Progenitor cell of endocrine pancreas (in vitro differentiated cells): ENCODE measurements around the gene CDKN1B. TPM values are rescaled to one million over a fixed set of nuclear protein-coding genes. Genes with fewer than 3 reads are reported as not detected.

Source experiments
- DNase-seq: peaks from one replicate; pipeline ENCODE4 v3.0.0; 2021; ENCODE audit warnings: low spot score; ENCODE audit not compliant: unreplicated experiment
- H3K27ac Mint-ChIP-seq: 2 replicates; pipeline ENCODE4 v1.8.0; 2021; ENCODE audit warnings: mild to moderate bottlenecking, moderate library complexity, mixed read lengths
- H3K27me3 Mint-ChIP-seq: 2 replicates; pipeline ENCODE4 v1.8.0; 2021; ENCODE audit warnings: mixed read lengths
- H3K36me3 Mint-ChIP-seq: 2 replicates; pipeline ENCODE4 v1.8.0; 2022; ENCODE audit warnings: mixed read lengths; ENCODE audit not compliant: insufficient read depth
- H3K4me1 Mint-ChIP-seq: 2 replicates; pipeline ENCODE4 v1.8.0; 2021; ENCODE audit warnings: low read depth, mixed read lengths
- H3K4me3 Mint-ChIP-seq: 2 replicates; pipeline ENCODE4 v1.8.0; 2021; ENCODE audit warnings: low read depth, mild to moderate bottlenecking, moderate library complexity, mixed read lengths
- H3K9me3 Mint-ChIP-seq: 2 replicates; pipeline ENCODE4 v1.8.0; 2021; ENCODE audit warnings: low read depth, mixed read lengths
- total RNA-seq: library from RNA; stranded (reverse); gene quantifications from 2 replicates; pipeline ENCODE4 v1.2.1, GENCODE V29; 2021
- TF ChIP-seq, protein P1 (sequence below): fragments of 200-600 bp; sonication (generic); IDR thresholded peaks from one replicate; pipeline ENCODE4 v1.5.0; 2021; ENCODE audit warnings: antibody characterized with exemption, mild to moderate bottlenecking; ENCODE audit not compliant: unreplicated experiment

Gene CDKN1B
- total RNA-seq, 1 donor from 2014 or later = 40.8 TPM

DNA sequence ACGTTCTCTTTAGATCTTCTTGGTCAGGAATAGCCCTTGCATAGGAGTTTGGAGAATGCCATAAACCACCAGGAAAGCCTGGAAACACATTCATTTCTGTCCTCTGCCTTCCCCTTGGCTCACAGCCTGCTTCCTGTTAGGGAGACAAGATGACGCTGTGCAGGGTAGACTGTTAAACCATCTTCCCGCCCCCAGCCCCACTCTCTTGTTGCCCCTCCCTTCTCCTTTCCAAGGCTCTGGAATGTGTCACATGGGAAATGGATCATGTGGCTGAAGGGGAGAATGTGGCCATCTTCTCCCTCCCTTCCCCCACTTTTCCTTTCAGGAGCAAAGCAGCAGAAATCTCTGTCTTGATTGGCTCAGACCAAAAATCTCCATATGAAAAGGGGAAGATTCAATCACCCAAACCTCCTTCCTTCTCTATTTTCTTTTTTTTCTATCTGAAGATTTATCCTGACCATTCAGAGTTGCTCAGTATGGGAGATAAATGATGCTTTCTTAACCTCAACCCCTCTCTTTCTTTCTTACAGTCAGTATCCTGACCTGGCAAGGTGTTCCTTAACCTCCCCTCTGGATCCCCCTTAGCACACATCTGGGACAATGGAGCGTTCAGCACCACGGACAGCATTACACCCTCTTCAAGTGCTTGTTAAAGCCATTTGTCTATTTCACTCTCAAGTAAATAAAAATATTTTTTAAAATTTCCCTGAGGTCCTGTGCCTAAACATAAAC, 32.6 kb upstream of the CDKN1B start:
- H3K4me3 Mint-ChIP-seq = no peak overlapping the region

DNA sequence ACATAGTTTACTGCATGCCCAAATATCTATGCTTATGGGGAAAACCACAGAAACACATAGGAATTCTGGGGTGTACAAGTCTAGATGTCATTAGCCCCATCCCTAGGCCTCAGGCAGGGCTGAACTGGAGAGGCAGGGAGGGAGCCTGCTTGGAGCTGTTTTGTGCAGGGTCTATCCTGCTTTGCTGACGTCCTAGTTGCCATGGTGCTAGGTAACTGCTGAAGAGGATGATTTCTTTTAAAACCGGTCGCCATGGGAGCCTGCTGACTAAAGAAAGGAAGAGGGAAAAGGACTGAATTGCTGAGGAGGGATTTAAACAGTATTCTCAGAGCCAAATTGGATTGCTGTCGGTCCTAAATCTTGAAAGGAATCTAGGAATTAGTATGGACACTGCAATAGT, 31.9 kb upstream of the CDKN1B start:
- peaks cover 4% of the 10 kb centered on the region for H3K4me1 Mint-ChIP-seq
- H3K27me3 Mint-ChIP-seq = peaks cover 3% of the 10 kb centered on the region
- no peaks in the 10 kb centered on the region for H3K36me3 Mint-ChIP-seq
- H3K27ac Mint-ChIP-seq = no peak overlapping the region
- no peak overlapping the region for H3K4me3 Mint-ChIP-seq
- H3K9me3 Mint-ChIP-seq = no peaks in the 10 kb centered on the region
- TF ChIP-seq, protein P1, sequence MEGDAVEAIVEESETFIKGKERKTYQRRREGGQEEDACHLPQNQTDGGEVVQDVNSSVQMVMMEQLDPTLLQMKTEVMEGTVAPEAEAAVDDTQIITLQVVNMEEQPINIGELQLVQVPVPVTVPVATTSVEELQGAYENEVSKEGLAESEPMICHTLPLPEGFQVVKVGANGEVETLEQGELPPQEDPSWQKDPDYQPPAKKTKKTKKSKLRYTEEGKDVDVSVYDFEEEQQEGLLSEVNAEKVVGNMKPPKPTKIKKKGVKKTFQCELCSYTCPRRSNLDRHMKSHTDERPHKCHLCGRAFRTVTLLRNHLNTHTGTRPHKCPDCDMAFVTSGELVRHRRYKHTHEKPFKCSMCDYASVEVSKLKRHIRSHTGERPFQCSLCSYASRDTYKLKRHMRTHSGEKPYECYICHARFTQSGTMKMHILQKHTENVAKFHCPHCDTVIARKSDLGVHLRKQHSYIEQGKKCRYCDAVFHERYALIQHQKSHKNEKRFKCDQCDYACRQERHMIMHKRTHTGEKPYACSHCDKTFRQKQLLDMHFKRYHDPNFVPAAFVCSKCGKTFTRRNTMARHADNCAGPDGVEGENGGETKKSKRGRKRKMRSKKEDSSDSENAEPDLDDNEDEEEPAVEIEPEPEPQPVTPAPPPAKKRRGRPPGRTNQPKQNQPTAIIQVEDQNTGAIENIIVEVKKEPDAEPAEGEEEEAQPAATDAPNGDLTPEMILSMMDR = no peak
- DNase-seq = no peak

More for the DNA sequence above, 32.6 kb upstream of the CDKN1B start:
- peak; percentile 52 for DNase-seq
- H3K36me3 Mint-ChIP-seq = no peaks in the 10 kb centered on the region
- H3K9me3 Mint-ChIP-seq = no peaks in the 10 kb centered on the region
- TF ChIP-seq, protein P1 = no peak
- peaks cover 4% of the 10 kb centered on the region for H3K4me1 Mint-ChIP-seq
- H3K27ac Mint-ChIP-seq = no peak overlapping the region
- H3K27me3 Mint-ChIP-seq = peaks cover 3% of the 10 kb centered on the region

DNA sequence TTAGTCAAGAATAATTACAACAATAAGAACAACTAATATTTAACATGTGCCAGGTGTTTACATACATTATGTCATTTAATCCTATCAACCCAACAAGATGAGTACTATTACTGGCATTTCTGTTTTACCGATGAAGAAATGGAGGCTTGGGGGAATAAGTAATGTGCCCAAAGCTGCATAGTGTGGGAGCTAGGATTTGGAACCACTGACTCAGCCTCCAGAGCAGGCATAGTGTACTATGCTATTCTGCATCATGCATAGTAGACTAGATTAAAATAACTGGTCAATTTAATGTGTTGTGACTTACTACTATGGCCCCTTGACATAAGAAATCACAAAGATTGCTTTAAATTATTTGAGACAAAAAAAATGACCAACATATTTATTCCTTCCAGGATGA, 30.7 kb upstream of the CDKN1B start:
- H3K36me3 Mint-ChIP-seq = no peaks in the 10 kb centered on the region
- H3K27ac Mint-ChIP-seq = no peak overlapping the region
- no peak for DNase-seq
- peaks cover 4% of the 10 kb centered on the region for H3K4me1 Mint-ChIP-seq
- no peak overlapping the region for H3K4me3 Mint-ChIP-seq
- H3K9me3 Mint-ChIP-seq = no peaks in the 10 kb centered on the region
- TF ChIP-seq, protein P1 = no peak
- H3K27me3 Mint-ChIP-seq = peaks cover 3% of the 10 kb centered on the region

DNA sequence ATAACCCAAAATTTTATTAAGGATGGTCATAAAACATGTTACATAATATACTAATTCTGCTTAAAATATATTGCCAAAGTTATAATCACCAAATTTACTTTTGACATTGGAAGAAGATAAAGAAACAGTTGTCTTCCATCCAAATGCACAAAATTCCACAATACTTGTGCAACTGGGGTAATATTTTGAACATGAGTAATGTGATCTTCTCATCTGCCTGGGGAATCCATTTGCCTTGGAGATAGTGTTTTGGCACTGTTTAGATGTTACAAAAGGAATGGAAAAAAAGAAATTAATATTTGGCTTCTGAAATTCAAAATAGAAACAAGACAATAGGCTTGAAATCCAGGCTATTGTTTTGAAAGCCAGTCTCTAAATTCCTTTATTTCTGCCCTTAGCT, 30.2 kb upstream of the CDKN1B start:
- TF ChIP-seq, protein P1 = no peak
- Mint-ChIP-seq H3K27ac (no peak overlapping the region), H3K36me3 (no peaks in the 10 kb centered on the region), H3K9me3 (no peaks in the 10 kb centered on the region), H3K27me3 (peaks cover 3% of the 10 kb centered on the region), H3K4me1 (peaks cover 4% of the 10 kb centered on the region), H3K4me3 (no peak overlapping the region)
- no peak for DNase-seq

DNA sequence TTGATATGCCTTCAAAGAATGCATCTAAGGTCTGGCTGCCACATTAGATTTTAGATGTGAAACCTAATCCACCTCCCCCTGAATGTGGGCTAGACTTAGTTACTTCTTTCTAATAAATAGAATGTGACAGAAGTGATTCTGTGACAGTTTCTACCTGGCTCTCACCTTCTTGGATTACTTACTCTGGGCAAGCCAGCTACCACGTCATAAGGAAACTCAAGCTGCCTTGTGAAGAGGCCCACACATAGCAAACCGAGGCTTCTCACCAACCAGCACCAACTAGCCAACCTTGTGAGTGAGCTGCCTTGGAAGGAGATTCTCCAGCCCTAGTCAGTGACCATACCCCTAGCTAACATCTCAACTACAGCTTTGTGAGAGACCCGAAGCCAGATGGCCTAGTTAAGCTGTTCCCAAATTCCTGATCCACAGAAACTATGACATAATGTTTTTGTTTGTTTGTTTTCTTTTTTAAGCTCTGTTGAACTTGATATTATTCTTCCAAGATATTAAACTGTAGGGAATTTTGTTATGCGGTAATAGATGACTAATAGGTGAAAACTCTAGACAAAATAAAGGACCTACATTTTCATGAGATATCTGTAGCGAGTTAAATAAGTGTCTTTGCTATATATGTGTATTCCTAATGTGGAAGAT, 27.4 kb upstream of the CDKN1B start:
- Mint-ChIP-seq H3K27me3 (peaks cover 1% of the 10 kb centered on the region), H3K36me3 (no peaks in the 10 kb centered on the region), H3K4me3 (no peak overlapping the region), H3K4me1 (peaks cover 3% of the 10 kb centered on the region), H3K27ac (no peak overlapping the region), H3K9me3 (no peaks in the 10 kb centered on the region)
- DNase-seq = no peak
- TF ChIP-seq, protein P1 = no peak
